CD14-positive monocyte (primary cell): Measurements from ENCODE around the gene COL27A1. TPM values are rescaled to one million over a fixed set of nuclear protein-coding genes. Genes with fewer than 3 reads are reported as not detected.

ENCODE experiments used
- DNase-seq, 3 donors: peaks; one replicate each; pipeline ENCODE4 v3.0.0-alpha.2; 2011 to 2022
- H2AFZ ChIP-seq: 2 replicates; pipeline ENCODE4 v1.6.0; 2012; ENCODE audit warnings: mild to moderate bottlenecking, low read depth, low read length, inconsistent platforms; ENCODE audit not compliant: insufficient read depth, poor library complexity, severe bottlenecking
- H3K27ac ChIP-seq, 2 donors: 1 replicate in 1 of 2; 2 replicates in 1 of 2; pipeline ENCODE4 v1.5.1; 2012 to 2013; ENCODE audit warnings: low read length in 2 of 2, control low read depth in 1 of 2, inconsistent platforms in 1 of 2, low read depth in 1 of 2, mild to moderate bottlenecking in 1 of 2
- H3K27me3 ChIP-seq, 2 donors: one replicate each; pipeline versions ENCODE4 v1.6.0 to v1.6.1; 2011 to 2013; ENCODE audit warnings: low read length in 2 of 2; ENCODE audit not compliant: control insufficient read depth in 2 of 2, insufficient read depth in 2 of 2
- H3K36me3 ChIP-seq, 2 donors: replicated peaks in 1 of 2; 1 replicate in 1 of 2; 2 replicates in 1 of 2; pipeline versions ENCODE4 v1.5.1 to v1.6.1; 2012 to 2013; ENCODE audit warnings: low read length in 2 of 2, control low read depth in 1 of 2, inconsistent platforms in 1 of 2, mild to moderate bottlenecking in 1 of 2; ENCODE audit not compliant: insufficient read depth in 2 of 2, control insufficient read depth in 1 of 2
- H3K4me1 ChIP-seq, 2 donors: 1 replicate in 1 of 2; 2 replicates in 1 of 2; pipeline versions ENCODE4 v1.5.1 to v1.6.1; 2012 to 2013; ENCODE audit warnings: low read length in 2 of 2, control low read depth in 1 of 2, inconsistent platforms in 1 of 2, mild to moderate bottlenecking in 1 of 2, moderate library complexity in 1 of 2; ENCODE audit not compliant: insufficient read depth in 2 of 2, control insufficient read depth in 1 of 2
- H3K4me2 ChIP-seq: replicated peaks from 2 replicates; pipeline ENCODE3; 2012; ENCODE audit warnings: low read length, moderate library complexity, mild to moderate bottlenecking; ENCODE audit not compliant: poor library complexity, severe bottlenecking; ENCODE audit errors: extremely low read depth
- H3K4me3 ChIP-seq, 3 experiments: fragments of 200-600 bp in 1 of 3; sonication (generic) in 1 of 3; replicated peaks in 1 of 3; 1 replicate in 2 of 3; 2 replicates in 1 of 3; pipeline ENCODE4 v1.5.1; 2011 to 2013; ENCODE audit warnings: low read length in 3 of 3, mild to moderate bottlenecking in 3 of 3, control low read depth in 2 of 3, low read depth in 2 of 3, inconsistent platforms in 1 of 3, moderate library complexity in 1 of 3
- H3K79me2 ChIP-seq: 2 replicates; pipeline ENCODE4 v1.6.0; 2012; ENCODE audit warnings: mild to moderate bottlenecking, control low read depth, inconsistent platforms, low read length, moderate library complexity; ENCODE audit not compliant: insufficient read depth
- H3K9ac ChIP-seq: 2 replicates; pipeline ENCODE4 v1.6.0; 2017; ENCODE audit warnings: low read length, mild to moderate bottlenecking; ENCODE audit not compliant: insufficient read depth, poor library complexity, severe bottlenecking
- H3K9me3 ChIP-seq, 2 donors: replicated peaks in 1 of 2; 1 replicate in 1 of 2; 2 replicates in 1 of 2; pipeline versions ENCODE4 v1.5.1 to v1.6.1; 2012 to 2013; ENCODE audit warnings: low read length in 2 of 2, control low read depth in 1 of 2; ENCODE audit not compliant: control insufficient read depth in 1 of 2, insufficient read depth in 1 of 2
- H4K20me1 ChIP-seq: 2 replicates; pipeline ENCODE4 v1.6.0; 2012; ENCODE audit warnings: mild to moderate bottlenecking, low read length, control low read depth, moderate library complexity; ENCODE audit not compliant: insufficient read depth
- H3K27ac Mint-ChIP-seq, 7 donors: one replicate each; pipeline ENCODE4 v1.8.0; 2020; ENCODE audit warnings: mild to moderate bottlenecking in 7 of 7, mixed read lengths in 7 of 7, moderate library complexity in 6 of 7, inconsistent platforms in 2 of 7
- H3K27me3 Mint-ChIP-seq, 3 donors: one replicate each; pipeline ENCODE4 v1.8.0; 2021 to 2022; ENCODE audit warnings: low read depth in 3 of 3, mild to moderate bottlenecking in 3 of 3, mixed read lengths in 3 of 3, moderate library complexity in 3 of 3, inconsistent platforms in 1 of 3
- H3K36me3 Mint-ChIP-seq, 2 donors: one replicate each; pipeline ENCODE4 v1.8.0; 2020; ENCODE audit warnings: mixed read lengths in 2 of 2, inconsistent platforms in 1 of 2, mild to moderate bottlenecking in 1 of 2
- H3K4me1 Mint-ChIP-seq: one replicate; pipeline ENCODE4 v1.8.0; 2020; ENCODE audit warnings: mild to moderate bottlenecking, mixed read lengths
- H3K4me3 Mint-ChIP-seq, 2 donors: one replicate each; pipeline ENCODE4 v1.8.0; 2020; ENCODE audit warnings: mild to moderate bottlenecking in 2 of 2, mixed read lengths in 2 of 2, moderate library complexity in 1 of 2
- H3K9me3 Mint-ChIP-seq, 7 donors: one replicate each; pipeline ENCODE4 v1.8.0; 2020 to 2022; ENCODE audit warnings: mixed read lengths in 7 of 7, mild to moderate bottlenecking in 6 of 7, moderate library complexity in 6 of 7, inconsistent platforms in 2 of 7
- WGBS: methylation state at CpG from one replicate; pipeline ENCODE4 v1.1.5; 2013; ENCODE audit warnings: missing lambda C conversion rate; ENCODE audit not compliant: insufficient coverage; 5-methylcytosine and 5-hydroxymethylcytosine counted together
- intact Hi-C, 2 donors: fragments of 100-400 bp; cut with micrococcal nuclease; formaldehyde crosslinking; loops; one replicate each; pipeline versions ENCODE4 v1.15.0 to v1.15.1; 2023
- polyA plus RNA-seq, 3 donors: library from polyadenylated mRNA; depleted of rRNA in 1 of 3; unstranded in 2 of 3; stranded (reverse) in 1 of 3; fragments of 300-500 nt in 2 of 3; fragments of >200 nt in 1 of 3; fragmentation: Illumina TruSeq in 2 of 3; gene quantifications; 1 replicate in 2 of 3; 2 replicates in 1 of 3; pipeline ENCODE4 v1.2.3, GENCODE V29; 2012 to 2021
- TF ChIP-seq, protein P1 (sequence below): fragments of 200-600 bp; IDR thresholded peaks from one replicate; pipeline ENCODE4 v1.8.0; 2022; ENCODE audit warnings: antibody characterized with exemption, mild to moderate bottlenecking

The COL27A1 gene
- polyA plus RNA-seq, 3 donors = 0.03 TPM; not detected in 2

DNA sequence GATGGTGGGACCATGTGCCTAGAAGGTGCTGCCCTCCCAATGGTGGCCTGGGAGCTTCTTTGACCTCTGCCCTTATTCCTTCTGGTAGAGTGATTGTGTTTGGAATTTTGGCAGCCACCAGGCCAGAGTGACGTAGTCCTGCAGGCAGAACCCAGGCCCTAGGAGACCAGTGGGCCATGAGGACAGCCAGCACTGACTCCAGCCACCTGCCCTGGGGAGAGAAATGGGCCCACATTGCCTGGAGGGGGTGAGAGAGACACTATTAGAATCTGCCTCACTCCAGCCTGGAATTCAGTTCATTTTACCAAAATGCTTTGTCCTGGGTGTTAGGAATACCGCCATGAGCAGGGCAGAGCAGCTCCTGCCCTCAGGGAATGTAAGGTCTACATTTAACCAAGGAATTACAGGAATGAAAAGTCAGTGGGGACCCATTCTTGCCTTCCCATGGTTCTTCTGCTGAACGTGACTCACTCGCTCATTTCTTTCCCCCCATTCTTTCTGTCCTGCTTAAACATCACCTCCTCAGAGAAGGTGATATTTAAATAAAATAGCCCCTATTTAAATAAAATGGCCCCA is 5.5 kb upstream of the COL27A1 start:
- 100% methylated on average over 1 of the region's 4 CpGs for WGBS
- no peak overlapping the region for H3K4me3 ChIP-seq
- TF ChIP-seq, protein P1, sequence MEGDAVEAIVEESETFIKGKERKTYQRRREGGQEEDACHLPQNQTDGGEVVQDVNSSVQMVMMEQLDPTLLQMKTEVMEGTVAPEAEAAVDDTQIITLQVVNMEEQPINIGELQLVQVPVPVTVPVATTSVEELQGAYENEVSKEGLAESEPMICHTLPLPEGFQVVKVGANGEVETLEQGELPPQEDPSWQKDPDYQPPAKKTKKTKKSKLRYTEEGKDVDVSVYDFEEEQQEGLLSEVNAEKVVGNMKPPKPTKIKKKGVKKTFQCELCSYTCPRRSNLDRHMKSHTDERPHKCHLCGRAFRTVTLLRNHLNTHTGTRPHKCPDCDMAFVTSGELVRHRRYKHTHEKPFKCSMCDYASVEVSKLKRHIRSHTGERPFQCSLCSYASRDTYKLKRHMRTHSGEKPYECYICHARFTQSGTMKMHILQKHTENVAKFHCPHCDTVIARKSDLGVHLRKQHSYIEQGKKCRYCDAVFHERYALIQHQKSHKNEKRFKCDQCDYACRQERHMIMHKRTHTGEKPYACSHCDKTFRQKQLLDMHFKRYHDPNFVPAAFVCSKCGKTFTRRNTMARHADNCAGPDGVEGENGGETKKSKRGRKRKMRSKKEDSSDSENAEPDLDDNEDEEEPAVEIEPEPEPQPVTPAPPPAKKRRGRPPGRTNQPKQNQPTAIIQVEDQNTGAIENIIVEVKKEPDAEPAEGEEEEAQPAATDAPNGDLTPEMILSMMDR = no peak
- Mint-ChIP-seq H3K27ac (no peak overlapping the region), H3K4me1 (peaks cover 5% of the 10 kb centered on the region), H3K36me3 (peaks cover 3 to 6% of the 10 kb centered on the region in 2 donors), H3K9me3 (peaks cover 0 to 7% (median 3%) of the 10 kb centered on the region in 7 donors), H3K4me3 (no peak overlapping the region), H3K27me3 (peaks cover 37 to 47% (median 44%) of the 10 kb centered on the region in 3 donors)
- no peak overlapping the region for H3K27ac ChIP-seq
- no peaks in the 10 kb centered on the region for H4K20me1 ChIP-seq
- no peaks in the 10 kb centered on the region for H3K79me2 ChIP-seq
- DNase-seq = no peak
- peaks cover 22 to 35% of the 10 kb centered on the region in 2 donors for H3K27me3 ChIP-seq
- peaks cover 0 to 6% of the 10 kb centered on the region in 2 donors for H3K9me3 ChIP-seq
- no peak overlapping the region for H2AFZ ChIP-seq
- no peak overlapping the region for H3K9ac ChIP-seq
- intact Hi-C loops = no loop called here
- no peaks in the 10 kb centered on the region for H3K36me3 ChIP-seq
- H3K4me1 ChIP-seq = no peaks in the 10 kb centered on the region
- H3K4me2 ChIP-seq = no peak overlapping the region

DNA sequence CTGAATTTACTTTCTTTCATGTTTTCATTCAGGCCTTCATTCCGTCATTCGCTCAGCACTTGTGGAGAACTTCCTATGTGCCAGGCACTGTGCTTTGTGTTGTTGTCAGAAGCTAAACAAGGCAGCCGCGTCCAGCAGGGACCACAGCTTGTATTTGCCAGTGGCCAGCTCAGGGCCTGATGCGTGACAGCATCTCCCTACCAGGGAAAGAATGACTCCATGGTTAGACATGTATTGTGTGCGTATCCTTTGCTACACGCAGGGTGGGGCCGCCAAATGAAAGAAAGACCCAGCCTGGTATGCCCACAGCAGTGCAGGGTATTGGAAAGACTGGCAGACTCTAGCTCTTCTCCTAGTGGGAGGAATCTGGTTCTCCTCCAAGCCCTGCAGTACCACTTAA is 4.7 kb upstream of the COL27A1 start:
- H3K4me1 ChIP-seq = no peaks in the 10 kb centered on the region
- H3K79me2 ChIP-seq = no peaks in the 10 kb centered on the region
- Mint-ChIP-seq H3K36me3 (peaks cover 3 to 6% of the 10 kb centered on the region in 2 donors), H3K4me3 (no peak overlapping the region), H3K27me3 (peaks cover 42 to 54% (median 45%) of the 10 kb centered on the region in 3 donors), H3K9me3 (peaks cover 0 to 7% (median 3%) of the 10 kb centered on the region in 7 donors), H3K27ac (no peak overlapping the region), H3K4me1 (peaks cover 5% of the 10 kb centered on the region)
- H2AFZ ChIP-seq = no peak overlapping the region
- intact Hi-C loops = no loop called here
- H3K27ac ChIP-seq = no peak overlapping the region
- TF ChIP-seq, protein P1 = no peak
- no peaks in the 10 kb centered on the region for H3K36me3 ChIP-seq
- H3K9ac ChIP-seq = no peak overlapping the region
- no peak overlapping the region for H3K4me2 ChIP-seq
- peaks cover 0 to 6% of the 10 kb centered on the region in 2 donors for H3K9me3 ChIP-seq
- no peaks in the 10 kb centered on the region for H4K20me1 ChIP-seq
- WGBS = 81% methylated on average over 7 of the region's 8 CpGs
- DNase-seq = no peak
- no peak overlapping the region for H3K4me3 ChIP-seq
- peaks cover 24 to 41% of the 10 kb centered on the region in 2 donors for H3K27me3 ChIP-seq
